HG03280 (cell line): Measurements from ENCODE around the gene ZBTB21.
"Not testable (repeated sequence)": the region's sequence is repeated elsewhere in the genome, so short reads cannot be mapped to it uniquely, and the experiment has no call there.

Experiments
- ATAC-seq: cut with Tn5 transposase; IDR thresholded peaks from one replicate; pipeline ENCODE4 v1.9.1; 2021; ENCODE audit warnings: mild to moderate bottlenecking, moderate library complexity; ENCODE audit not compliant: unreplicated experiment

The ZBTB21 gene

GRCh38 chr21:41995577-41995976 is 14.6 kb downstream of the ZBTB21 start:
- ATAC-seq, result no peak

- not testable (repeated sequence) for ATAC-seq
Measured at GRCh38 chr21:41994613-41995012, 15.5 kb downstream of the ZBTB21 start.

- no peak for ATAC-seq
Measured at GRCh38 chr21:41993744-41994143, 16.4 kb downstream of the ZBTB21 start.

- no peak for ATAC-seq
Measured at GRCh38 chr21:41992576-41992975, 17.6 kb downstream of the ZBTB21 start.

GRCh38 chr21:41991659-41992058 is 18.5 kb downstream of the ZBTB21 start:
- no peak for ATAC-seq

GRCh38 chr21:41989698-41990097 is 20.5 kb downstream of the ZBTB21 start:
- ATAC-seq, result no peak

- ATAC-seq, result no peak
Measured at GRCh38 chr21:41987310-41987709, 22.9 kb downstream of the ZBTB21 start.

- ATAC-seq, result no peak
Measured at GRCh38 chr21:41985662-41986416, 24.3 kb downstream of the ZBTB21 start.

- no peak for ATAC-seq
Measured at GRCh38 chr21:41983229-41983628, 26.9 kb downstream of the ZBTB21 start.

- ATAC-seq, result no peak
Measured at GRCh38 chr21:41980561-41980960, 29.6 kb downstream of the ZBTB21 start.

GRCh38 chr21:41979751-41980369 is 30.3 kb downstream of the ZBTB21 start:
- no peak for ATAC-seq

- ATAC-seq, result no peak
Measured at GRCh38 chr21:41979335-41979734, 30.8 kb downstream of the ZBTB21 start.

GRCh38 chr21:41977034-41977950 is 32.9 kb downstream of the ZBTB21 start:
- ATAC-seq, result no peak

GRCh38 chr21:41976611-41977010 is 33.5 kb downstream of the ZBTB21 start:
- no peak for ATAC-seq

- ATAC-seq, result no peak
Measured at GRCh38 chr21:41975391-41976272, 34.5 kb downstream of the ZBTB21 start.

- ATAC-seq, result no peak
Measured at GRCh38 chr21:41974752-41975053, 35.5 kb downstream of the ZBTB21 start.

- ATAC-seq, result no peak
Measured at GRCh38 chr21:41973861-41974751, 36.1 kb downstream of the ZBTB21 start.

- ATAC-seq, result no peak
Measured at GRCh38 chr21:41973427-41973831, 36.7 kb downstream of the ZBTB21 start.

GRCh38 chr21:41972511-41973205 is 37.5 kb downstream of the ZBTB21 start:
- no peak for ATAC-seq
